ENCODE results near the gene CGB5.
A peak's percentile ranks its signal among the peaks of the same experiment; 100 is the strongest.
"Not testable (repeated sequence)": the region's sequence is repeated elsewhere in the genome, so short reads cannot be mapped to it uniquely, and the experiment has no call there.

Gene CGB5

GRCh38 chr19:49057636-49058234 lies 14.1 kb downstream of the CGB5 start, which contains the start of gene CGB7:
CGB7 (minus strand) TSS chr19:49057749; CDS start chr19:49055375, 2,374 bp downstream.
- no peak for DNase-seq (ENCODE audit: low read depth)

- DNase-seq (ENCODE audit: low read depth), result no peak
These were observed 14.9 kb downstream of the CGB5 start for GRCh38 chr19:49058562-49058961.

GRCh38 chr19:49059053-49059452 lies 15.4 kb downstream of the CGB5 start:
- no peak for DNase-seq (ENCODE audit: low read depth)

GRCh38 chr19:49061000-49061399 lies 17.4 kb downstream of the CGB5 start:
- no peak for DNase-seq (ENCODE audit: low read depth)

- no peak for DNase-seq (ENCODE audit: low read depth)
These were observed 17.8 kb downstream of the CGB5 start for GRCh38 chr19:49061445-49061844.

GRCh38 chr19:49064029-49064629 lies 20.5 kb downstream of the CGB5 start:
- no peak for DNase-seq (ENCODE audit: low read depth)

GRCh38 chr19:49064768-49065611 lies 21.3 kb downstream of the CGB5 start, which contains the start of gene NTF4:
NTF4 (minus strand) TSS chr19:49064818; CDS start chr19:49061997, 2,821 bp downstream.
- no peak for DNase-seq (ENCODE audit: low read depth)

GRCh38 chr19:49065905-49066512 lies 22.4 kb downstream of the CGB5 start:
- no peak for DNase-seq (ENCODE audit: low read depth)

GRCh38 chr19:49067554-49067953 lies 23.9 kb downstream of the CGB5 start:
- no peak for DNase-seq (ENCODE audit: low read depth)

- DNase-seq (ENCODE audit: low read depth), result no peak
These were observed 25.4 kb downstream of the CGB5 start for GRCh38 chr19:49069026-49069425.

- DNase-seq (ENCODE audit: low read depth), result no peak
These were observed 26.8 kb downstream of the CGB5 start for GRCh38 chr19:49070416-49070815.

- no peak for DNase-seq (ENCODE audit: low read depth)
These were observed 28.4 kb downstream of the CGB5 start for GRCh38 chr19:49071860-49072547.

GRCh38 chr19:49073514-49074378 lies 30.1 kb downstream of the CGB5 start:
- DNase-seq (ENCODE audit: low read depth), result no peak

GRCh38 chr19:49074869-49075268 lies 31.2 kb downstream of the CGB5 start:
- DNase-seq (ENCODE audit: low read depth), result not testable (repeated sequence)

GRCh38 chr19:49080392-49080791 lies 36.7 kb downstream of the CGB5 start:
- DNase-seq (ENCODE audit: low read depth), result no peak

- DNase-seq (ENCODE audit: low read depth), result no peak
These were observed 37.6 kb downstream of the CGB5 start for GRCh38 chr19:49081273-49081672.

- no peak for DNase-seq (ENCODE audit: low read depth)
These were observed 40.8 kb downstream of the CGB5 start for GRCh38 chr19:49084206-49085019.

GRCh38 chr19:49085020-49085867 lies 41.6 kb downstream of the CGB5 start, which contains the start of gene SNRNP70:
SNRNP70 (plus strand) TSS chr19:49085451; CDS start chr19:49086415, 964 bp downstream.
- peak; percentile 98 for DNase-seq (ENCODE audit: low read depth)

GRCh38 chr19:49085868-49086232 lies 42.2 kb downstream of the CGB5 start:
- no peak for DNase-seq (ENCODE audit: low read depth)

Data from T follicular helper cell (primary cell).